SIG-M5 treated with dmso at 0.1 percent for 504 hours (cell line): ENCODE measurements around the gene RBM6.

Experiments
- DNase-seq: peaks from one replicate; lab custom pipeline; 2025; ENCODE audit not compliant: unreplicated experiment; lab: John Stamatoyannopoulos, UW

The RBM6 gene

GRCh38 chr3:50124800-50125178 lies 184.8 kb downstream of the RBM6 start:
- DNase-seq, result no peak

- DNase-seq, result no peak
Measured at GRCh38 chr3:50125541-50126286, 185.8 kb downstream of the RBM6 start.

GRCh38 chr3:50126287-50127211 lies 186.6 kb downstream of the RBM6 start:
- no peak for DNase-seq
